Neutrophil (primary cell): ENCODE measurements around the gene MED9.

Experiments used
- H3K27ac ChIP-seq: fragments of 200-600 bp; sonication (generic); 2 replicates; pipeline ENCODE4 v1.5.1; 2016; ENCODE audit warnings: mild to moderate bottlenecking, moderate library complexity
- H3K27me3 ChIP-seq: fragments of 200-600 bp; sonication (generic); 2 replicates; pipeline ENCODE4 v1.6.0; 2016; ENCODE audit warnings: mild to moderate bottlenecking
- H3K36me3 ChIP-seq: fragments of 200-600 bp; sonication (generic); 2 replicates; pipeline ENCODE4 v1.5.1; 2017
- H3K4me1 ChIP-seq, 2 experiments: fragments of 200-600 bp in 1 of 2; sonication (generic) in 1 of 2; 1 replicate in 1 of 2; 2 replicates in 1 of 2; pipeline versions ENCODE4 v1.5.1 to v1.6.1; 2013 to 2016; ENCODE audit warnings: low read depth in 1 of 2, low read length in 1 of 2, mild to moderate bottlenecking in 1 of 2, moderate library complexity in 1 of 2; ENCODE audit not compliant: control insufficient read depth in 1 of 2, insufficient read depth in 1 of 2
- H3K4me3 ChIP-seq, 2 experiments: fragments of 200-600 bp in 1 of 2; sonication (generic) in 1 of 2; 1 replicate in 1 of 2; 2 replicates in 1 of 2; pipeline ENCODE4 v1.5.1; 2013 to 2016; ENCODE audit warnings: low read depth in 1 of 2, low read length in 1 of 2, mild to moderate bottlenecking in 1 of 2, moderate library complexity in 1 of 2
- H3K9me3 ChIP-seq: fragments of 200-600 bp; sonication (generic); 2 replicates; pipeline ENCODE4 v1.5.1; 2016
- TF ChIP-seq, protein P1 (sequence below): fragments of 200-600 bp; sonication (generic); IDR thresholded peaks from 2 replicates; pipeline ENCODE4 v1.5.1; 2016; ENCODE audit warnings: antibody characterized with exemption

MED9 gene

DNA sequence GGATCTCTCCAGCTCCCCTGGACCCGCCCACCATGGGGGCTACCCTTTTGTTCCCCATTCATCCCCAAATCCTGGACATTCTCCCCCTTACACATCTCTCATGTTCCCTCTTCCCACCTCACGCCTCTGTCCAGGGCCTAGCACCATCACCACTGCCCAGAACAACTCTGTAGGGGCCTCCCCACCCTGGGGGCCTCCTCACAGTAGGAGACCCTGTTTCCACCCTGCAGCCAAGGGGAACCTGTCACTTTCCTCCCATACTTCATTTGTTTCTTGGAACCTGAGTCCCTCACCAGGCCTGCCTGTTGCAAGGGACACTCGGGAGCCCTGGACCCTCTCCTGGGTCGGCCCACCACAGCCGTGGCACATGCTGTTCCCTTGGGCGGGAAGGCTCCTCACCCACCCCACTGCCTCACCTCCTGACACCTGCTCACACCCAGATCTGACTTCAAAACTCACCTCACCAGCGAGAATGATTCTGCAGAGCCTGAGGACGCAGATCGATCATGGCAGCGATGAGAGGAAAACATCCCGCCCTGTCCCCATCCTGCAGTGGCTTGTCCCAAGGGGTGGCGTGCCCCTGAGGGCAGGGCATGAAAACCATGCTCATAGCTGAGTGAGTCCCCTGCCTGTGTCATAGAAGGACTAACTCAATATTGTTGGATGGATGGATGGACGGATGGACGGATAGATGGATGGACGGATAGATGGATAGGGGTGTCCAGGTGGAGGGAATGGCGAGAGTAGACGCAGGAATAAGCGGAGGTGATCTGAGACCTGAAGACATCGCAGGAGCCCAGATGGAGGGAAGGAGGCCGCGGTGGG is 26.2 kb downstream of the MED9 start:
- TF ChIP-seq, protein P1, sequence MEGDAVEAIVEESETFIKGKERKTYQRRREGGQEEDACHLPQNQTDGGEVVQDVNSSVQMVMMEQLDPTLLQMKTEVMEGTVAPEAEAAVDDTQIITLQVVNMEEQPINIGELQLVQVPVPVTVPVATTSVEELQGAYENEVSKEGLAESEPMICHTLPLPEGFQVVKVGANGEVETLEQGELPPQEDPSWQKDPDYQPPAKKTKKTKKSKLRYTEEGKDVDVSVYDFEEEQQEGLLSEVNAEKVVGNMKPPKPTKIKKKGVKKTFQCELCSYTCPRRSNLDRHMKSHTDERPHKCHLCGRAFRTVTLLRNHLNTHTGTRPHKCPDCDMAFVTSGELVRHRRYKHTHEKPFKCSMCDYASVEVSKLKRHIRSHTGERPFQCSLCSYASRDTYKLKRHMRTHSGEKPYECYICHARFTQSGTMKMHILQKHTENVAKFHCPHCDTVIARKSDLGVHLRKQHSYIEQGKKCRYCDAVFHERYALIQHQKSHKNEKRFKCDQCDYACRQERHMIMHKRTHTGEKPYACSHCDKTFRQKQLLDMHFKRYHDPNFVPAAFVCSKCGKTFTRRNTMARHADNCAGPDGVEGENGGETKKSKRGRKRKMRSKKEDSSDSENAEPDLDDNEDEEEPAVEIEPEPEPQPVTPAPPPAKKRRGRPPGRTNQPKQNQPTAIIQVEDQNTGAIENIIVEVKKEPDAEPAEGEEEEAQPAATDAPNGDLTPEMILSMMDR = no peak
- no peaks in the 10 kb centered on the region for H3K36me3 ChIP-seq
- no peak overlapping the region for H3K27ac ChIP-seq
- H3K4me1 ChIP-seq = no peaks in the 10 kb centered on the region
- peaks cover 6% of the 10 kb centered on the region for H3K27me3 ChIP-seq
- no peak overlapping the region for H3K4me3 ChIP-seq
- H3K9me3 ChIP-seq = no peaks in the 10 kb centered on the region

DNA sequence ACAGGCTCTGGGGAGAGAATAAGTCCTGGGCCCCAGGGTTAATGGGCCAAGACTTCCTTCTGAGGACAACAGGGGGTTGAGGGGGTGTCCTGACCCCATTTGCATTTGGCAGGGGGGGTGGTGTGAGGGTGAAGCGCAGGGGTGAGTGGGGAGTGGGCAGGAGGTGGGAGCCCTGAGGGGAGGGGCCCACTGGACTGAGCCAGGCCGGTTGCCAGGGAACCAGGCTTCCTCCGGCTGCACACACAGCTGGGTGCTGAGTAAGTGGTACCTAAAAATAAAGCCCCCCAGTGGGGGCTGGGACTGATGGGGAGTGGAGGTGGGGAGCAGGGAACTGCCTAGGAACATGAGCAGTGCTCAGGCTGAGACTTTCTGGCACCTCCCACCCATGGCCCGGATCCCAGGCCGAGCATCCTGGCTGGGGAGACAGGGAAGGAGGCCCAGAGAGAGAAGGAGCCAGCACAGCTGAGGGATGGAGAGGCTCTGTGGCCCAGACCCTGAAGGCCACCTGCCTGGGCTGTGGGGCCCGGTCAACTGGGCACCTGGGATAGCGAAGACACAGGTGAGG is 26.8 kb downstream of the MED9 start:
- TF ChIP-seq, protein P1 = no peak
- H3K27me3 ChIP-seq = no peaks in the 10 kb centered on the region
- no peaks in the 10 kb centered on the region for H3K36me3 ChIP-seq
- H3K4me3 ChIP-seq = no peak overlapping the region
- H3K4me1 ChIP-seq = no peaks in the 10 kb centered on the region
- no peaks in the 10 kb centered on the region for H3K9me3 ChIP-seq
- no peak overlapping the region for H3K27ac ChIP-seq

DNA sequence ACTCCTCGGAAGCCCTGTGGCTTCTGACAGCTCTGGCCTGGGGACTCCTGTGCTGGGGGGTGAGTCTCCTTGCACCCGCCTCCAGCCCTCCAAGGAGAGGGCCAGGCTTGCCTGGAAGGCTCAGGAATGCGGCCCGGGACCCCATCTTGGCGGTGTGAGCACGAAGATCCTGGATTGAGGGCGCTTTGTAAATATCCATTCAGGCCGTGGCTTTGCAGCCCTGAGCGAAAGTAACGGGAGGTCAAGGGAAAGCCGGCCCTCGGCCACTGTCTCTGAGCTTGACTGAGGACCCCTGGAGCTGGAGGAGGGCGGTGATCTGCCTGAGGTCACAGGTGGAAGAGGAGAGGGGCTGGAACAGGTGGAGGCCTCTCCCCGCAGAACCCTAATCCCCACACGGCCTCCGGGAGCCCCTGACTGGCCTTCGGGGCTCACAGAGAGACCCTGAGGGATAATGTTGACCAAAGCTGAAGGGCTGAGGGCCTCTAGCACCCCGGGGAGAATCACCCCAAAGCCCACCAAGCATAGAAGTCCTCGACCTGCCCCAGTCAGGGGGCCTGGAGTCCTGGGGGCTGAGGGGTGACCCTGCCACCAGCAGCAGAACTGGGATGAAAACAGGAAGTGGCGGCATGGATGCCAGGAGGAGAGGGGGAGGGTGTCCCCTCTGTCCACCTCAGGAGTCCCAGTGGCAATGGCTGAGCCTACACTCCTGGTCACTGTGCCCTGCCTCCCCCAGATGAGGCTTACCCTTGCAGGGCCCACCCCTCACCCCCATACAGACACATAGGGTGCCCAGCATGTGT is 27.7 kb downstream of the MED9 start:
- Histone ChIP-seq H3K27ac (no peak overlapping the region), H3K27me3 (no peaks in the 10 kb centered on the region), H3K4me1 (no peaks in the 10 kb centered on the region), H3K36me3 (no peaks in the 10 kb centered on the region), H3K4me3 (no peak overlapping the region), H3K9me3 (no peaks in the 10 kb centered on the region)
- TF ChIP-seq, protein P1 = no peak

DNA sequence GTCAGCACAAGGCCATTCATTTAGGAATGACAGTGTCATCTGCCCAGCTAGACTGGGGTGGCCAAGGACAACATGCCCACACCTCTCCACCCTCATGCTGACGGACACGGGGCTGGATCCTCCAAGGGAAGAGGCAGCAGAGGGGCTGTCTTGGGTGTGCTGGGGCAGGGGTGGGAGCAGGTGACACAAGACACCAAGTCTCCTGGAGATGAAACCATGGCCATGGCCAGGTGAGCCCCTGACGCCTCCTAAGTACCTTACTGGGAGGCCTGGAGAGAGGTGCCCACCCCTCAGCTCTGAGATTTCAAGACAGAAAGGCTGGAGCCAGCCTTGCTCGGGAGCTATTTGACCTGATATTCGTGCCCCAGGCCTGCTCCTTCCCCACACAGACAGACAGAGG is 28.4 kb downstream of the MED9 start:
- Histone ChIP-seq H3K9me3 (no peaks in the 10 kb centered on the region), H3K27me3 (no peaks in the 10 kb centered on the region)
- TF ChIP-seq, protein P1 = no peak

DNA sequence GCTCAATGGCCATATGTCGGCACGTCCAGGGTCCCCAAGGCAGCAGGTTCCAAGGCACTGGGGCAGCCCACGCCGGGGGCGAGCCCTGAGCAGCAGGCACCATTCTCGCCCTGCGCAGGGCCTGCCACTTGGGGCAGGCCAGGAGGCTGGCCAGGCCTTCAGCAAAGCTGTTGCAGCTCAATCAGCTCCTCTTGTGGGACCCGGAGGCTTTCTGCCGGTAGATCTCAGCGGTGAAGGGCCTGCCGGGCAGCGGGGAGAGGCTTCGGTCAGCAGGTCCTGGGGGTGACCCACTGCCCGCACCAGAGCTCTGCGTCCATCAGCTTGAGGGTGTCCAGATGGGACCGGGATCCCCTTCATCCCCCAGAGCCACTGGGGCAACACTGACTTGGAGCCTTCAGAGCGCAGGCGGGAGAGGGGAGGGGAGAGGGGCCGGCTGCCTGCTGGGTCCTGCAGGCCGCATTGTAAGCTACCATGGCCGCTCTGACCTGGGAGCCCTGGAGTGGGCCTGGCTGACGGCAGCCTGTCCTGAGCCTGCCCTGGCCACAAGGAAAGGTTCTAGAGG is 28.9 kb downstream of the MED9 start:
- Histone ChIP-seq H3K36me3 (no peaks in the 10 kb centered on the region), H3K9me3 (no peaks in the 10 kb centered on the region), H3K4me1 (no peaks in the 10 kb centered on the region), H3K4me3 (no peak overlapping the region), H3K27me3 (no peaks in the 10 kb centered on the region), H3K27ac (no peak overlapping the region)
- TF ChIP-seq, protein P1 = no peak

More for the DNA sequence above, 28.4 kb downstream of the MED9 start:
- no peaks in the 10 kb centered on the region for H3K4me1 ChIP-seq
- H3K27ac ChIP-seq = no peak overlapping the region
- H3K4me3 ChIP-seq = no peak overlapping the region
- H3K36me3 ChIP-seq = no peaks in the 10 kb centered on the region
